Upper lobe of right lung (tissue), 1 donor: ENCODE data around the gene ANXA4. TPM values are rescaled to one million over a fixed set of nuclear protein-coding genes. Genes with fewer than 3 reads are reported as not detected.
"Not testable (repeated sequence)": the region's sequence is repeated elsewhere in the genome, so short reads cannot be mapped to it uniquely, and the experiment has no call there.

ENCODE experiments used
- ATAC-seq: fragments of 200-7000 bp; cut with Tn5 transposase; one replicate; pipeline ENCODE4 v1.9.1; 2020; ENCODE audit warnings: mild to moderate bottlenecking, moderate library complexity
- DNase-seq: peaks from one replicate; pipeline ENCODE4 v3.0.0-alpha.2; 2020
- H3K27ac ChIP-seq: fragments of 200-600 bp; one replicate; pipeline ENCODE4 v1.8.0; 2022
- H3K27me3 ChIP-seq: fragments of 200-600 bp; one replicate; pipeline ENCODE4 v1.8.0; 2022; ENCODE audit warnings: mild to moderate bottlenecking
- H3K36me3 ChIP-seq: fragments of 200-600 bp; one replicate; pipeline ENCODE4 v1.8.0; 2022
- H3K4me1 ChIP-seq: fragments of 200-600 bp; one replicate; pipeline ENCODE4 v1.8.0; 2022
- H3K4me3 ChIP-seq: fragments of 200-600 bp; one replicate; pipeline ENCODE4 v1.8.0; 2022; ENCODE audit warnings: mild to moderate bottlenecking
- H3K9me3 ChIP-seq: fragments of 200-600 bp; one replicate; pipeline ENCODE4 v1.8.0; 2022
- intact Hi-C: fragments of 100-400 bp; cut with DNase I; formaldehyde crosslinking; loops from one replicate; pipeline ENCODE4 v1.11.0; 2022
- total RNA-seq: library from RNA; stranded (reverse); fragmentation: NEBNext Ultra II Directional; extraction: Animal tissue kit (Norgen Biotek cat#: 25700); gene quantifications from one replicate; pipeline ENCODE4 v1.2.1, GENCODE V29; 2021
- TF ChIP-seq, protein P1 (sequence below): fragments of 200-600 bp; IDR thresholded peaks from one replicate; pipeline ENCODE4 v1.8.0; 2022; ENCODE audit warnings: antibody characterized with exemption
- donor health status: DM: no; HTN: yes; CAD: no; lungs with severe emphysema.

The ANXA4 gene
- total RNA-seq, 1 donor from 2014 or later = 181 TPM

DNA sequence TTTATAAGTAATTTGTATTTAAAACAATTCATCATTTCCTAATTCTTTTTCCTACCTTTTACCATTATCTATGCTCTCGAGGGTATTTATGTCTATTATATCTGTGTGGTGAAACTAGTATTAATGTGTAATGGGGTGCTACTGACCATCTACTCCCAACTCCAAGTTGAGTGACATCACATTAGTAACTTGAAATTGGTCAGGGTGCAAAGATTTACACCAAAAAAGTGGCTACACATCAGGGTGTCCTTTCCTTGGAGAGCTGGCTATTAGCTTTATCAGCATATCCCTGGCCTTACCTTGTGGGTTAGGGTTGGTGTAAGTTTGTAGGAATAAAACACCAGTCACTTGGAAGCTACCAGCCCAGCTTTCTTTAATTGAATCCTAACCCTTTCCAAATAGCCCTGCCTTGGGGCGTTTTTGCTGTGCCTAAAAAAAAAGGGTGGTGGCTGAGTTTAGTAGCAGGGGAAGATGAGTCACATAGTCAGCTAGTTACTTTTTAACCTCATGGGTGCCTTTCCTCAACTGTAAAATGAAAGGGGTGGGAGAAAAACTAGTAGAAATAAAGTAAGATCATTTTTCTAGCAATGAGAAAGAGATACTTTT is 14.0 kb downstream of the ANXA4 start:
- Histone ChIP-seq H3K9me3 (no peaks in the 10 kb centered on the region), H3K36me3 (peaks cover 11% of the 10 kb centered on the region), H3K27me3 (no peaks in the 10 kb centered on the region), H3K27ac (peak overlapping the region; percentile 21), H3K4me1 (peaks cover 43% of the 10 kb centered on the region), H3K4me3 (no peak overlapping the region)
- intact Hi-C loops = no loop called here
- ATAC-seq (peak; percentile 70), DNase-seq (no peak)
- TF ChIP-seq, protein P1, sequence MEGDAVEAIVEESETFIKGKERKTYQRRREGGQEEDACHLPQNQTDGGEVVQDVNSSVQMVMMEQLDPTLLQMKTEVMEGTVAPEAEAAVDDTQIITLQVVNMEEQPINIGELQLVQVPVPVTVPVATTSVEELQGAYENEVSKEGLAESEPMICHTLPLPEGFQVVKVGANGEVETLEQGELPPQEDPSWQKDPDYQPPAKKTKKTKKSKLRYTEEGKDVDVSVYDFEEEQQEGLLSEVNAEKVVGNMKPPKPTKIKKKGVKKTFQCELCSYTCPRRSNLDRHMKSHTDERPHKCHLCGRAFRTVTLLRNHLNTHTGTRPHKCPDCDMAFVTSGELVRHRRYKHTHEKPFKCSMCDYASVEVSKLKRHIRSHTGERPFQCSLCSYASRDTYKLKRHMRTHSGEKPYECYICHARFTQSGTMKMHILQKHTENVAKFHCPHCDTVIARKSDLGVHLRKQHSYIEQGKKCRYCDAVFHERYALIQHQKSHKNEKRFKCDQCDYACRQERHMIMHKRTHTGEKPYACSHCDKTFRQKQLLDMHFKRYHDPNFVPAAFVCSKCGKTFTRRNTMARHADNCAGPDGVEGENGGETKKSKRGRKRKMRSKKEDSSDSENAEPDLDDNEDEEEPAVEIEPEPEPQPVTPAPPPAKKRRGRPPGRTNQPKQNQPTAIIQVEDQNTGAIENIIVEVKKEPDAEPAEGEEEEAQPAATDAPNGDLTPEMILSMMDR = no peak

DNA sequence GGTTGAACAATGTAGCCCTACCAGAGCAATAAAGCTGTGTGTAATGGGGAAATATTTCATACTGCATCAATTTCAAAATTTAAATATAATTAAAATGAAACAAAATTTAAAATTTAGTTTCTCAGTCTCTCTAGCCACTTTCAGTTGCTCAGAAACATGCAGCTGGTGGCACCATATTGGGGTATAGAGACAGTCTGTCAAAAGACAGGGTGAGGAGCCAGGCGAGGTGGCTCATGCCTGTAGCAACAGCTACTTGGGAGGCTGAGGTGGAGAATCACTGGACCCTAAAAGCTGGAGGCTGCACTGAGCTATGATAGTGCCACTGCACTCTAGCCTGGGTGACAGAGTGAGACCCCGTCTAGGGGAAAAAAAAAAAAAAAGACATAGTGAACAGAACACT is 20.1 kb downstream of the ANXA4 start:
- Histone ChIP-seq H3K9me3 (no peaks in the 10 kb centered on the region), H3K27ac (peak overlapping the region; percentile 61), H3K4me3 (no peak overlapping the region), H3K4me1 (peaks cover 37% of the 10 kb centered on the region), H3K36me3 (peaks cover 11% of the 10 kb centered on the region), H3K27me3 (no peaks in the 10 kb centered on the region)
- TF ChIP-seq, protein P1 = no peak
- DNase-seq (no peak), ATAC-seq (no peak)
- intact Hi-C loops = no loop called here

DNA sequence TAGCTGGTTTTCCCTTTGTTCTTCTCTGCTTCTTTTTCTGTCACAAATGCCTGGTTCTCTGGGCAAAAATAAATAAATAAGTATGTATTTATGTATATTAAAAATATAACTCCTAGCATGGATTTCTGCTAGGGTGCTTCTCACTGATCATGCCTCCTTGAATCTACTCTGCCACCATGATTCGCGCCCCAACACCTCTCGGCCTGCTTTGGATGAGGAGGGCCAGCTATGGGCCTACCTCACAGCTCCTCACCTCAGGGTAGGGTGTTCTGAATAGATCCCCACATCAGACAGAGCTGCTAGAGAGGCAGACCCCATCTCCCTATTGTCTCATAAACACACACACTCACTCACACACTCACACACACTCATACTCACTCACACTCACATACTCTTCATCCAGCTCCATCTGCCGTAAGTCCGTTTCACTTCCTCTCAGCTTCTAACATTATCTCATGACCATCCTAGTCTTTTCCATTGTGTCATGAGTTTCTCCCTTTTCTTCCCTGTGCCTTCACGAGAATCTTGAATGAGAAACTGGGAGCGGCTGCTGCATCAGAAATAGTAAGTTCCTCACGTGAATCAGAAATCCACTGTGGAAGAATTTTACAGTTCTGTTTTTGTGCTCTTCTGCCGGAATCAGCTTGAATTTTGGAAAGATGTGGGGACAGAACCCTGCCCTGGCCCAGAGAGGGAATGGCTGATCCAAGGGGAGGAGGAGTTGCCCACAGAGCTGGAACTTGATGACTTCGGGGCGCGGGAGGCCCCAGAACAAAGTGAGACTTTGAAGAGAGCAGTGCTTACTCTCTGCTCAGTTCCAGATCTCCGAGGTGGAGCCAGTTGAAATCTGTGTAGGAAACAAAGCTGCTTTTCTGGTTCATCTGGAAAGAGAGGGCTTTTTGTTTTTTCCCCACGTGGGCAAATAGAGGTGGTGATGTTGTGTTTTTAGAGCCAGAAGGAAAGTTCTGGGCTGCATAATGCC is 20.9 kb downstream of the ANXA4 start:
- ATAC-seq = peak; percentile 75
- no peak overlapping the region for H3K4me3 ChIP-seq
- H3K9me3 ChIP-seq = no peaks in the 10 kb centered on the region
- H3K27me3 ChIP-seq = no peaks in the 10 kb centered on the region
- peaks cover 40% of the 10 kb centered on the region for H3K4me1 ChIP-seq
- H3K27ac ChIP-seq = peak overlapping the region; percentile 61
- H3K36me3 ChIP-seq = peaks cover 11% of the 10 kb centered on the region
- intact Hi-C loops = no loop called here
- TF ChIP-seq, protein P1 = no peak
- DNase-seq = no peak

DNA sequence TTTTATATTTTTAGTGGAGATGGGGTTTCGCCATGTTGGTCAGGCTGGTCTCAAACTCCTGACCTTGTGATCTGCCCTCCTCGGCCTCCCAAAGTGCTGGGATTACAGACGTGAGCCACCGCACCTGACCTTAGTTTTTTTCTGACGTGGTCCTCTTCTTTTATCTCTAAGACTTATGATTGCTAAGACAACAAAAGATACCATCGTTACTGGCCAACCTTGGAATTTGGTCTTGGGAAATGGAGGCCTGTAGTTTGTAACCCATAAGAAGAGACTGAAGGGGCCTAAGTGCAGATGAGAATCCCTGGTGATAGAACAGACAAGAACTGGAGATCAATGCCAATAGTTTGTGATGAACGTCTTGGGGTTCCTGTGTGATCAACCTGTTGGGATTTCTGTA is 21.9 kb downstream of the ANXA4 start:
- H3K4me3 ChIP-seq, intact Hi-C loops, H3K27me3 ChIP-seq, ATAC-seq, H3K27ac ChIP-seq, H3K36me3 ChIP-seq, H3K9me3 ChIP-seq, DNase-seq: not testable (repeated sequence)
- peaks cover 40% of the 10 kb centered on the region for H3K4me1 ChIP-seq

DNA sequence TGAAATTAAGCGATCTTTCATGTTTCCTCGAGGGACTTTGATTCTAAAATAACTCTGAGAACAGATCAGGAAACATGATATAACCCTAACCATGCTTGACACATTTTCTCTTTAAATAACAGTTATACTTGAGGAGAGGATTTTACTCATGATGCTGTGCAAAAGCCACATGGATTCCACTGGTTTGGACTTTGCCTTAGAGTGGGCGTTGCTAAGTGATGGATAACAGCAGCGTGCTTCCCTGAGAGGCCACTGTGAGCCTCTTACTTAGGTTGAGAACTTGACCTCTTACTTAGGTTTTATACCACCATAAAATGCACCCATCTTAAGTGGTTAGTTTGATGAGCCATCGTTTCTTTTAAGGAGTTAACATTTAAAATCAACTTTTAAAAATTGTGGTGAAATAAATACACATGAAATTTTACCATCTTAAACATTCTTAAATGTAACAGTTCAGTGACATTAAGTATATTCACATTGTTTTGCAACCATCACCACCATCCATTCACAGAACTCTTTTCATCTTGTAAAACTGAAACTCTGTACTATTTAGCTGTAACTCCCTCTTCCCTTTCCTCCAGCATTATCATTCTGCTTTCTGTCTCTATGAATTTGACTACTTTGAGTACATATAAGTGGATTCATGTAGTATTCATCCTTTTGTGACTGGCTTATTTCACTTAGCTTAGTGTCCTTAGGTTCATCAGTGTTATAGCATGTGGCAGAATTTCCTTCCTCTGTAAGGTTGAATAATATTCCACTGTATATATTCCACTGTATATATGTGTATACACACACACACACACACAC is 22.6 kb downstream of the ANXA4 start:
- Histone ChIP-seq H3K36me3 (no peaks in the 10 kb centered on the region), H3K4me3 (no peak overlapping the region), H3K27ac (no peak overlapping the region), H3K9me3 (no peaks in the 10 kb centered on the region), H3K4me1 (peaks cover 46% of the 10 kb centered on the region), H3K27me3 (no peaks in the 10 kb centered on the region)
- ATAC-seq (no peak), DNase-seq (no peak)
- intact Hi-C loops = no loop called here
- TF ChIP-seq, protein P1 = no peak
